Tongue (tissue), 2 donors: ENCODE data around the gene AOPEP. TPM values are rescaled to one million over a fixed set of nuclear protein-coding genes. Genes with fewer than 3 reads are reported as not detected.

Source experiments
- DNase-seq: peaks from one replicate; pipeline ENCODE4 v3.0.0-alpha.2; 2015
- total RNA-seq: library from RNA; depleted of rRNA; stranded (reverse); fragments of >200 nt; gene quantifications from one replicate; pipeline ENCODE4 v1.2.3, GENCODE V29; 2014

Gene AOPEP
- total RNA-seq, 1 donor from 2014 or later: 391 TPM

DNA sequence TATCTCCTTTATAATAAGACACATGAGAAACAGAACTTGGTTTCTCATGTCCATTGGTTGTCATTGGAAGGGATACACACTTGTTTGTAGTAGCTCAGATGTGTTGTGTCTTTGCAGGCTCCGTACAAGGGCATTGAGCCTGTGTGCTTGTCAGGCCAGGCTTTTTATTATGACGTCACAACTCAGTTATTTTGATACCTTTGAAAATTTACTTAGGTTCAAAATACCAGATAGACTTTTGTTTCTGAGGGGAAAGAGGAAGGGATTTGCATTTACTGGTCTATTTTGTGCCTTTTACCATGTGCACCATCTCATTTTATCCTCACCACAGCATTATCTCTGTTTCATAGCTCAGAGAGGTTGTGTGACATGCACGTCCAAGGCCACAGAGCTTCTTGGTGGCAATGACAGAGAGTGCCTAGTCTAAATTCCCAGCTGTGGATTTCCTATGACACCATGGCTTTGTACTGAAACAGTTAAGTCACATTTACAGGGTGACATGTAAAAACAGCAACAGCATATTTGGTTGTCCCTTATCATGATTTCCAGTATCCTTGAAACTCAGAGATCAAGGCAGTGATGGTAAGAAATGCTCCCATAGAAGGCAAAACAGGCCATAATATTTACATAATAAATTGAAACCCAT lies 268.7 kb downstream of the AOPEP start:
- no peak for DNase-seq

DNA sequence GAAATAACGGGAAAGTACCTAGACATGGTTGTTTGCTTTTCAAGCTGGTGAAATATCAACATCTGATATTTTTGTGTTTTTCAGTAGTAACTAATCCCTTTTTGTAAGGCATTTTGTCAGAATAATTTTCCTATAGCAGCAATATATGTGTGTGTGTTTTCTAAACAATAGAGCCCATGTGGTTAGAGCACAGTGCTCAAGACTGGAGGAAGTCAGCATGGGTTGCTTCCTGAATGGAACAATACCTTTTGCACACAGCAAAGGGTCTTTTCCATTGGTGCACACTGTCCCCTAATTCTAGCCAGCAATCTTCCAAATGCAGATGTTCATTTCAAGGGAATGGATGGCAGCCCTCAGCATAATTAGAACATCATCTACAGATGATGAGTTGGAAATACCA lies 270.1 kb downstream of the AOPEP start:
- no peak for DNase-seq

DNA sequence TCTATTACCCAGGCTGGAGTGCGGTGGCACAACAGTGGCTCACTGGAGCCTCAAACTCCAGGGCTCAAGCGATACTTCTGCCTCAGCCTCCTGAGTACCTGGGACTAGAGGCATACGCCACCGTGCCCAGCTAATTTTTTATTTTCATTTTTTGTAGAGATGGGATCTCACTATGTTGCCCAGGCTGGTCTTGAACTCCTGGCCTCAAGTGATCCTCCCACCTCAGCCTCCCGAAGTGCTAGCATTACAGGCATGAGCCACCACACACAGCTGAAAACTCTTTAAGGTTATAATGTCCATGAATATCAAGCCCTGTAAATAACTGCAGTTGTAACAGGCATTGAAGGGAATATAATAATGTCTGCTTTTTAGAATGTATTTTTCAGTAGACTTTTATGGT lies 271.2 kb downstream of the AOPEP start:
- no peak for DNase-seq

DNA sequence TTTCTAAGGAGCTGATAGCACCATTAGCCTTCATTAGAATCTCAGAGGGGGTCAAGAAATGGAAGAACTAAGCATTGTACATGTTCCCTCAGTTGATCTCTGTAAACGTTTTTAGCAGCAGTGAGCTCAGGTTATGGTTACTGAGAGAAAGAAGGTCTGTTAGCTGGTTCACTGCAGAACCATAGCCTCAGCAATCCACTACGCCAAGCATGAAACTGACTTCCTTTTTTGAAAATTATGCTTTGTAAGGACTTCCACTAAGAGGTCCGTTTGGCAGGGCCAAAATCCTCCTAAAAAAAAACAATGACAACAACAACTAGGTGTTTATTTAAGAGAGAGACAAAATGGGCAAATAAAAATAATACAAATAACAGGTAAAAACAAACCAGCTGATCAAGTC lies 273.3 kb downstream of the AOPEP start:
- no peak for DNase-seq

DNA sequence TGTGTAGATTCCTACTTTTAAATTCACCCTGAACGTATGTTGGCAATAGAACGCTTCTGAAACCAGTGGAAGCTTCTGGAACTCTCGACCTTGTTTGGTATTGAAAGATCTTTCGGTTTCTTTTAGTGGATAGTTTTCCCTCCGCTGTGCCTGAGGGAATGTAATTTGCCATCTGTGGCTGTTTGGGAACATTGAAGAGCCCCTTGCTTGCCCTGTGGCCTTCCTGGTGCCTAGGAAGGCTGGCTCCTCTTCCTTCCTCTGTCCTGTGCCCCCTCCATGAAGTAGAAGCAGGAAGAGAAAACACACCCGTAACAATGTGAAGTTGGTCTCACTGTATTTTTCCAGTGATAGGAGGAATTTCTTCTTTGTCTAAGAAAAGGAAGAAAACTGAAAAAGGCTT lies 274.3 kb downstream of the AOPEP start:
- DNase-seq: no peak

DNA sequence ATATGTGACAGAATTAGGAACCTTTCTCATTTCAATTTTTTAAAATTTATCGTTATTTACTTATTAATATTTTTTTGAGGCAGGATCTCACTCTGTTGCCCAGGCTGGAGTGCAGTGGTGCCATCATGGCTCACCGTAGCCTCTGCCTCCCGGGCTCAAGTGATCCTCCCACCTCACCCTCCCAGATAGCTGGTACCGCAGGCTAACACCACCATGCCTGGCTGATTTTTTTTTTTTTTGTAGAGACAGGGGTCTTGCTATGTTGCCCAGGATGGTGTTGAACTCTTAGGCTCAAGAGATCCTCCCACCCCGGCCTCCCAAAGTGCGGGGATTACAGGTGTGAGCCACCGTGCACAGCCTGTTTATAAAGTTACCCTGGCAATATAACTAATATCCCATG lies 275.2 kb downstream of the AOPEP start:
- DNase-seq: no peak

DNA sequence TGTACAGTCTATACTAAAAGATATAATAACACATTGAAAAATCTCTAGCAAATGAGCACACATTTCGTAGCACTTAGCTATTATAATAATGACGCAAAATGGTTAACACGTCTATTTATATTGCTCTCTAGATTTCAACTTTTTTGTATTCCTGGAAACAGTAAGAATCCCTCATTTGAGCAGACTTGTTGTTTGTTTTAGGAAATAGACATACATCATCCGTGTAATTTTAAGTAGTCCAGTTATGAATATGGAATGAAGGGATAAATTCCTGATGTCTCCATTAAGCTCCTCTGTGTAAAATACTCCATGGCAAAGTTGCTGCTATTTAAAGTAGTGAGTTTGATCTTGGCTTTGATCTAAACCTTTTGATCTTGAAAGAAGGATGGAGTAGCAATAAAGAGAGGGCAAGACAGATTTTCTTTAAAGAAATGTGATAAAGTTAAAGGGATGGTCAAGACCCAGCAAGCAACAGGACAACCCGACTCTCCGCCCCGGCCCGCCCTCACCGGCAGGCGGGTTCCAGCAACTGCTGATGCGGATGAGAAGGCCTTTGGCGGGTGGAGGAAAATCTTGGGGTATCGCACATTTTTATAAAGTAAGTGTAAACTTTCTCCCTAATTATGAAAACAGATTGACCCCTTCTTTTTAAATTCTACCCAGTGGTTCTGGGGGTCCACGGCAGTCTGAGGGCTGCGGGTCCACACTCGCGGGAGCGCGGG lies 277.4 kb downstream of the AOPEP start:
- DNase-seq: peak; percentile 80

DNA sequence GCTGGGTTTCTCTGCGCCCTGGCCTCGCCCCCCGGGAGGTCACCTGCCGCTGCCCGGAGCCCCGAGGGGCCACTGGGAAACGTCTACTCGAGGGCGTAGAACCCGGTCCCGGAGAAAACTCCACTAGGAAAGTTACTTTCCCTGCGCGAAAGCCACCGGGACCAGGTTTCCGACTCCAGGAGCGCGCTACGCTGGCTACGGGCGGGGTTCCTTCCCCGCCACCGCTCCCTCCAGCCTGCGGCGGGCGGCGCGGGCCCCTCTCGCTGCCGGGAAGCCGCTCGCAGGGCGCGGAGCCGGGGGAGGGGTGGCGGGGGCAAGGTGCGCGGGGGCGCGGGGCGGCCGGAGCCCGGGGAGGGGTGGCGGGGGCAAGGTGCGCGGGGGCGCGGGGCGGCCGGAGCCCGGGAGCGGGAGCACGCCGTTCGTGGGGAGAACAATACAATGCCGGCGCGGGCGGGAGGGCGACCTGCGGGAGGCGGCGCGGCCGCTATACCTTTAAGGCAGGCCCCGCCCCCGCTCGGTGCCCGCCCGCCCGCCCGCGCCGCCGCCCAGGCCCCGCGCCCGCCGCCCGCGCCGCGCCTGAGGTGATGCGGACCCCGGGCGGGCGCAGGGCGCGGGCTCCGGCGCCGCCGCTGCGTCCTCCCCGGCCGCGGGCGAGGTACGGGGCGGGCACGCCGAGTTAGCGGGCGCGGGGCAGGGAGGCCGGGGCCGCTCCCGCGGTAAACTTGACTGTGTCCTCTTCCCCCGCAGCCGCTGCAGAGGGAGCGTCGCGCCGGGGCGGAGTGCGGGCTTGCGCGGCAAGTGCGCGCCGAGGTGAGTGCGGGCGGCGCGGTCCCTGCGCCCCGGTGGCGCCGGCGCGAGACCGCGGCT lies 278.1 kb downstream of the AOPEP start:
- DNase-seq: peak; percentile 75

DNA sequence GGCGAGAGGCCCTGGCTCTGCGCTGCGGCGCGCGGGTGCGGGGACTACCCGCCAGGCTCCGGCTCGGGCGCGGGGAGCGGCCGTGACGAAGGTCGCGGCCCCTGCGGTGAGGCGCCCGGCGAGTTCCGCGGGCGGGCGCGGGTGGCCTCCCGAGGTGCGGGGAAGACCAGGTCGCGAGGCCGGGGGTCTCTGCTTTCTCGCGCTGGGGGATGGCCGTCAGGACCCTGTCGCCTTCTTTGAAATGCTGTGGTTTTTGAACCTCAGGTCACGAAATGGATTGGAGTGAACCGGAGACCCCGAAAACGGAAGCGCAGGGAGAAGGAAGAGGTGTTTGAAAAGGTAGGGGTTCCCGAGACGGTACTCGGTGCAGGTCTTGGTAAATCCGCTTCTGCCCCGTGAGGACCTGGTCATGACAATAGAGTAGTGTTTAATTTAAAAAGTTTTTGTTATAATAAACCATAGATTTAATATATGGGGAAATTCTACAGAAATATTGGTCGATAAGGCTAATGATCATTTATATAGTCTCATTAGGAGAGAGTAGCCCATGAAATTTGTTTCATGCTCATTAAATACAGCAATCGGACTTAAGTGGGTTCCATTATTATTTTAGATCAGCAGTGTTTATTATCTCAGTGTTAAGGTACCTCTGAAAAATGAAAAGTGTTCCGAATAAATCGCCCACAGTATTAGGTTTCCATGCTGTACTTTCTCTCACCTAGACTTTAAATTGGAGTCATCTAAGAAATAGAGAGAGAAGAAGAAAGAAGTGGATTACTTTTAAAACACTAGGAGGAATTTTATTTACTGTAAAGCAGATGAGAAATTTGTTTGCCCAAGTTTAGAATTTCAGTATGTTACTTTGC lies 279.0 kb downstream of the AOPEP start:
- peak; percentile 58 for DNase-seq

DNA sequence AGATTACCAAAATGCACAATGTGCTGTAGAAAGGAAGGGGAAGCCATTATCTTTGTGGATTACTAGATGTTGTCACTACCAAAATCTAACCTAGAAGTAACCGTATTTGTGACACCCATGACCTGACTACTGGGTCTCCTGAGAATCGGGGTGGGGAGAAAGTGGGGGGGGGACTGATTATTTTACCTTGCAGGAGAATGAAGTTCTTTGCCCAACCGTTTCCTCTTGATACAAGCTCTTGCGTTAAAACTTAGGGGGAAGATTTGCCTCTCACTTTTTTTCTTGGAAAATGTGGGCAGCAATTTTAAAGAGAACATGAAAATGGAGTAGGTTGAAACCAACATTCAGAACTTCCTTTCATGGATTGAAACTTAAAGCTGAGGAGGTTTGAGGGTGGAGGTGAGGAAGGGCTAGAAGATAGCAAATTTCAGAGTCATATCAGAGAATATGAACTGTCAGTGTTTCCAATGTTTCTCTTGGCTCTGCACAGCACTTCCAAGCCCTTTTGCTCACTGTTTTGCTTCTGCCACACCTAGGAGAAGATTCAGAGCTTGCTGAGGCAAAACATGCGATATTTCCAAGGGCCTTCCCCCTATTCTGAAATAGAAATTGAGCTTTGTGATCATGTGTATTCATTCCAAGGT lies 280.8 kb downstream of the AOPEP start:
- DNase-seq: no peak

DNA sequence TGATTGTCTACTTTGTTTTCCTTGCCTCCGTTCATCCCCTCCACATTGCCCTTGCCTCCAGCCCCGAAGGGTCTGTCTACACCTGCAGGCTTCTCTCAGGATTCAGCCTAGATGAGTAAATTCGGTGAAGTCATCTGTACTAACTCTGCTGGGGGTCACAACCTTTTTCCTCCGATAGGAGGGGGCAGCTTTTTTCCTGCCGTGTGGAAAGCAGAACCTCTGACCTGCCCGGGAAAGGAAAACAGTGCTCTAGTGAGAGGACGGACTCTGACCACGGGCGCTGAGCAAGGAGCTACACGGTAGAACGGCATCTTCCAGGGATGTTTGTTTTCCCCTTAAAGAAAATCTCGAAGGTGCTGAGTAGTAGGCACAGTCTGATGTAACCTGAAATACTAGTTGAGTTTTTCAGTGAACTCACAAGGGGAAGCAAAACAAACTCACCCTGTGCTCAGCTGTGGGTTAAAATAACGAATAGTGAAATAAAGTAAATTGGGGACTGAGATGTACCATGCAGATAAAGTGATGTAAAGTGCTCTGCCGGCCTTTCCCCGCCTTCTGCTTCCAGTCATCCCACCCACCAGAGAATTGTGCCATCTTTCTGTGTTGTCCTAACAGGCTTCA lies 281.8 kb downstream of the AOPEP start:
- DNase-seq: no peak

DNA sequence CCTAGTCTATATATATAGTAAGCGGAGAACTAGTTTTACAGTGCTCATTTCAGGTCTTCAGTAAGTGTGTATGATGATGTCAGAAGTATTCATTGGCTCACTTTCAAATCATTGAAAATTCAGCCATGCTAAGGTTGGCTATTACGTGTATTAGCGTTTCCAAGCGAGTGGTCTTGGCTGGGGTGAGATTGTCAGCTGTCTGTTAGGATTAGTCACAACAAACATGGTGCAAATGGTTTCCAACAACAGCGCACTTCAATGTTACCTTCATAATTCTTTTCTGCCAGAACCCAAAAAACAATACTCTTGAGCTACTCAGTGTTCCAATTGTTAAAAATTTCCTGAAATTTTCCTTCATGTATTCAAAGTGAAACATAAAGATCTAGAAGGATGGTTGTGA lies 283.0 kb downstream of the AOPEP start:
- peak; percentile 79 for DNase-seq

DNA sequence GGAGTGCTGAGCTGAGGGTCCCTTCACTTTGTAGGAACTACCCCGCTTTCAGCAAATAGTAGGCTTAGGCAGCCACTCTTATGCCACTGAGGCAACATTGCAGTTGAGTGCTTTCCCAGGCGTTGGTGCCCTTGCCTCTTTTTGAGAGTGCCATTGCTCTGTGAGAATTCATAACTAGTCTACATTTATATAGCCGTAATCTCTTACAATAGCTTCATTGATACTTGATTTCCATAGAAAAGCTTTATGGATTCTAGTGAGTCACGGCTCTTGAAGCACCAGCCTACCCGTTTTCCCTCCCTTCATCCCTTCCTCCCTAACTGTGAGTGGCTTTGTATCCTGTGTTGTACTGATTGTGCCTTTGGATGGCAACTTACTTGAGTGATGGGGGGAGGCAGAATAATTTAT lies 283.9 kb downstream of the AOPEP start:
- DNase-seq: no peak

DNA sequence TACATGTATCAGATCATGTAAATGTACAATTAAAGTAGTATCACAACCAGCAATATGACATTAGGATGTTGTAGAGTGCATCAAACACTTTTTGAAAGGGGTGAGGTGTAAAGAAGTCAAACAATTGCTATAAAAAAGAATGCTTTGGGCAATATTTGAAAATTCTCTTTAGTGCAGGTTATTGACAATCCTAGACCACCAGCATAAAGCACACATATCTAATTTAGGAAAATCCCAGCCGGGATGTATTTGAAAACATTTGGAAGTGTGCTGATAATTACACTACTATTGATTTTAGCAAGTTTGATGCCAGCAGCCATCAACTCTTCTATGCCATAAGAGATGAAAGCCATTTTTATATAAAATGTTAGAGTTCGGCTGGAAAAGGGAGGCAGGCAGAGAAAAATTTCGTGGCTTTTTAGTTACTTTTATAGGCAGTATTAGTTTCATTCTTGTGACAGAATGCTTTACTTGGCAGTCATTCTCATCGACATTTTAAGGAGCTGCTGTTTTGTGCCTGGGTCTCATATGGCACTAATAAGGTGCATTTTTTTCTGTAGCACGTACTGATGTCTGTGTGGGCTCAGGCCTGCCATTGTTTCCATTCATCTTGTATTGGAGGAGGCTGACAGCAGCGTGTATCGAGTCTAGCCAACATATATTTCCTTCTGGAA lies 285.7 kb downstream of the AOPEP start:
- DNase-seq: no peak

DNA sequence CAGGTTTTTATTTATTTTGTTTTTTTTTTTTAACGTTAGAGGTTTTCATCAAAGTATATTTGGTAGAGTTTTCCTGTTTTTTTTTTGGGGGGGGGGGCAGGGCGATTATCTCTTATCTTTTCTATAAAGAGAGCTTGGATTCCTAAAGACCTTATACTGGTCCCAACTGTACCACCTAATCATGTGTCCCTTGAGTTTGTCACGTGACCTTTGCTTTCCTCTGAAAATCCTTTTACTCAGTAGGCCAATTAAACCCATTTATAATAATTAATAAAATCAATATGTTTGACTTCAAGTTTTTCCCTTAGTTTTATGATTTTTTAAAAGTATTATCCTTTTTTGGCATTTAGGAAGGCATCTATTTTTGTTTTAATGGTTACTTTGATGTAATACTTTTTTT lies 286.4 kb downstream of the AOPEP start:
- no peak for DNase-seq

DNA sequence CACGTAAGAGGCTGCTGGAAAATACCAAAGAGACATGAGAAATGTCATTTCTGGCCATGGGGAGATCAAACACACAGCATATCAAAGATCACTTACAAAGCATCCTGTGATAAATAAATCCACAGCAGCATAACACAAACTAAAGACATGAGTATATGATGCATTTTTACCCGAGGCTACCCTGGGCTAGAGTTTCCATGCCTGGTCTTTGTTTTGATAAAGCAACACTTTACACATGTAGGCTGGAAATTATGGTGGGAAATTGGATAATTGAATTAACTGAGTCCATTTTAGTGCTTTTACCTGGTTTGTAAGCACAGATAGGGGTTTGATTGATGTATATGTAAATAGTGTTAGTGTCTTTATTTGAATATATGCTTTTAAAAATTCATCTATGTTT lies 288.4 kb downstream of the AOPEP start:
- no peak for DNase-seq

DNA sequence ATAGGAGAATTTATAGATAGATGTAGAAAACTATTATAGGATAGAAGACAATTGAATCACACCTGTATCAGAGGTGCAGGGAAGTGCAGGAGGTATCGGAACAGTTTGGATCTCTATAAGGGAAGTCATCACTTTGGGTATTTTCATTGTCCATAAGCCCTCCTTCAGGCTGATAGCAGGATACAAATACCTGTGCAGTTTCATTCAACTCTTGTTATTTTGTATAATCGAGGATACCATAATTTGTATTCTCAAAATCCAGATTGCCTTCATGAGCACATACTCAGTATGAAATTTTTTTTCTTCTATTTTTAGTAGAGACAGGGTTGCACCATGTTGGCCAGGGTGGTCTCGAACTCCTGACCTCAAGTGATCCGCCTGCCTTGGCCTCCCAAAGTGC lies 289.1 kb downstream of the AOPEP start:
- no peak for DNase-seq

DNA sequence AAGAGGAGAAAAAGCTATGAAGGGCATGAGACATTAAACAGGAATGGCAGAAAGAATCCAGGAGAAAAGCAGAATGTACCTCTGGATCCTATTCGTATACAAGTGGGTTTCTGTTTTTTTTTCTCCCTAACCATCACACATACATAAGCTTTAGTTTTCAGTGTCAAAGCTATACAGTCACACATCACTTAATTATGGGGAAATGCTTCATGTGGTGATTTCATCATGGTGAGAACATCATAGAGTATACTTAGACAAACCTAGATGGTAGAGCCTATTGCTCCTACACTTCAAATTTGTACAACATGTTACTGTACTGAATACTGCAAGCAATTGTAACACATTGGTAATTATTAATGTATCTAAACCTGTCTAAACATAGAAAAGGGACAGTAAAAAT lies 290.6 kb downstream of the AOPEP start:
- no peak for DNase-seq

DNA sequence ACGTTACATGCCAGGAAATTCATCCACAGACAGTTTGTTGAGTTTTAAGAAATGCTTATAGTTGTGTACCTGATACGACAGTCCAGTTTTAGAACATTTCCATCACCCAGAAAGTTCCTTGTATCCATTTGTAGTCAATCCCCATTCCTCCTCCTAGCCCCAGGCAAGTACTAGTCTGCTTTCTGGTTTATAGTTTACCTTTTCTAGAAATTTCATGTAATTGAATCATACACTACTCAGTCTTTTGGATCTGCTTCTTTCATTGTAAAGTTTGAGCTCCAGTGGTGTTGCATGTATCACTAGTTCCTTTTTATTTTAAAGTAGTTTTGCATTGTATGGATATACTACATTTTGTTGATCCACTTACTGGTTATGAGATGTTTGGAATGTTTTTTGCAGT lies 291.2 kb downstream of the AOPEP start:
- DNase-seq: no peak

DNA sequence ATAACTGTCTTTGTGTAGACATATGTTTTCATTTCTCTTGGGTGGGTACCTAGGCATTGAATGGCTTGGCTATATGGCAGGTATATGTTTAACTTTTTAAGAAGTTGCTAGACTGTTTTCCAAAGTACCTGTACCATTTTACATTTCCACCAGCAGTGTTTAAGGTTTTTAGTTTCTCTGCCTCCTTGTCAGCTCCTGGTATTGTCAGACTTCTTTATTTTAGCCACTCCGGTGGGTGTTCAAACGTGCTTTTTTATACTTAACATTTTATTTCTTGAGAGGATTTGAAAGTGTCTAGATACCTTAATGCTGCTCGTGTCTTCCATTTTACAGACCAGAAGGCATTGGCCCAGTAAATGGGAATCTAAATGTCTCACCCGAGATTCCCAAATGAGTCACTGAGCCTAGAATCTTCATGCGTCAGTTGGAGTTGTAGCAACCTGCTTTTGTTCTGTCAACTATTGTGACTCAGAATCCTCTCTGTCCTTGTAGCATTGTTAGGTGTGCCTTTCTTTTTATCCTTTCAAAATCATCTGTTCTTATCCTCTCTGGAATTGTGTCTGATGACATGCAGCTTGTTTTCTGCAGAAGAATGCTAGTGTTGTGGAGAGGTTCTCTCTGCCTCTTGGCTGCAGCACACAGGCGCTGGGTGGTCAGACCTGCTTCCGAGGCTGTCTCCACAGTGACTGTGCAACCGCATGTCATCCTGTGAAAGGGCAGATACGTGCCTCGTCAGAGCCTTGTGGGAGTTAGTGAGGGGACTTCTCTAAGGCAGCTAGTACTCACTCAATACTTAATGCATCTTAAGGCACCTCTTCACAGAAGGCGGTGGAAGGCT lies 291.8 kb downstream of the AOPEP start:
- no peak for DNase-seq
